ENCODE data around the gene KLRF2. TPM values are rescaled to one million over a fixed set of nuclear protein-coding genes. Genes with fewer than 3 reads are reported as not detected.

KLRF2 gene
- total RNA-seq, 6 experiments from 2014 or later, result not detected

- Histone ChIP-seq H3K36me3 (no peaks in the 10 kb centered on the region), H3K27ac (no peak overlapping the region), H3K9me3 (no peaks in the 10 kb centered on the region), H3K4me3 (no peak overlapping the region), H3K27me3 (no peaks in the 10 kb centered on the region), H3K4me1 (no peaks in the 10 kb centered on the region)
- no peak for DNase-seq
- ATAC-seq, result no peak
- TF ChIP-seq POLR2A (IDR thresholded peaks at IDR 0.05) (no peak), CTCF (IDR thresholded peaks at IDR 0.05) (no peak)
- WGBS (ENCODE audit: insufficient coverage, low coverage, low lambda C conversion rate, missing lambda C conversion rate), result 80% methylated on average over 2 of the region's 2 CpGs
- intact Hi-C loops (cut with DNase I), result no loop called here
Observed at GRCh38 chr12:9851927-9852326, 29.4 kb upstream of the KLRF2 start.

- ATAC-seq (peak in 2 of 4 donors; percentile 32 to 39), DNase-seq (no peak)
- Histone ChIP-seq H3K27ac (no peak overlapping the region), H3K9me3 (no peaks in the 10 kb centered on the region), H3K4me3 (no peak overlapping the region), H3K4me1 (no peaks in the 10 kb centered on the region), H3K36me3 (no peaks in the 10 kb centered on the region), H3K27me3 (no peaks in the 10 kb centered on the region)
- 85% methylated on average over 1 of the region's 1 CpG for WGBS (ENCODE audit: insufficient coverage, low coverage, low lambda C conversion rate, missing lambda C conversion rate)
- TF ChIP-seq CTCF (IDR thresholded peaks at IDR 0.05) (no peak), POLR2A (IDR thresholded peaks at IDR 0.05) (no peak)
- intact Hi-C loops (cut with DNase I), result no loop called here
Observed at GRCh38 chr12:9856151-9856550, 25.1 kb upstream of the KLRF2 start.

GRCh38 chr12:9856894-9857293 lies 24.4 kb upstream of the KLRF2 start:
- Histone ChIP-seq H3K9me3 (no peaks in the 10 kb centered on the region), H3K4me1 (no peaks in the 10 kb centered on the region), H3K27ac (no peak overlapping the region), H3K36me3 (no peaks in the 10 kb centered on the region), H3K27me3 (no peaks in the 10 kb centered on the region), H3K4me3 (no peak overlapping the region)
- TF ChIP-seq POLR2A (IDR thresholded peaks at IDR 0.05) (no peak), CTCF (IDR thresholded peaks at IDR 0.05) (no peak)
- DNase-seq (no peak), ATAC-seq (peak in 3 of 4 donors; percentile 28 to 44 (median 28))
- intact Hi-C loops (cut with DNase I), result no loop called here
- WGBS (ENCODE audit: insufficient coverage, low coverage, low lambda C conversion rate, missing lambda C conversion rate), result 55% methylated on average over 3 of the region's 3 CpGs

GRCh38 chr12:9858135-9858534 lies 23.2 kb upstream of the KLRF2 start:
- ATAC-seq (no peak), DNase-seq (no peak)
- Histone ChIP-seq H3K4me3 (no peak overlapping the region), H3K27me3 (no peaks in the 10 kb centered on the region), H3K36me3 (no peaks in the 10 kb centered on the region), H3K27ac (no peak overlapping the region), H3K4me1 (no peaks in the 10 kb centered on the region), H3K9me3 (no peaks in the 10 kb centered on the region)
- intact Hi-C loops (cut with DNase I), result no loop called here
- no peak for TF ChIP-seq POLR2A (IDR thresholded peaks at IDR 0.05)
- TF ChIP-seq CTCF (IDR thresholded peaks at IDR 0.05), result no peak

All from right lobe of liver (tissue), 6 donors.